Spinal cord (tissue), 10 donors: ENCODE results near the gene MAN1C1. TPM values are rescaled to one million over a fixed set of nuclear protein-coding genes. Genes with fewer than 3 reads are reported as not detected.

Experiments
- DNase-seq, 6 donors: peaks; one replicate each; pipeline versions ENCODE4 v3.0.0 to v3.0.0-alpha.2; 2013 to 2015; ENCODE audit warnings: low spot score in 6 of 6, low read depth in 4 of 6
- H3K27ac ChIP-seq: one replicate; pipeline ENCODE4 v1.5.1; 2013; ENCODE audit warnings: low read depth, low read length, control low read depth
- H3K27me3 ChIP-seq: one replicate; pipeline ENCODE4 v1.6.1; 2013; ENCODE audit warnings: low read length; ENCODE audit not compliant: control insufficient read depth, insufficient read depth
- H3K36me3 ChIP-seq: one replicate; pipeline ENCODE4 v1.6.1; 2013; ENCODE audit warnings: low read length; ENCODE audit not compliant: control insufficient read depth, insufficient read depth
- H3K4me1 ChIP-seq: one replicate; pipeline ENCODE4 v1.6.1; 2013; ENCODE audit warnings: low read length; ENCODE audit not compliant: control insufficient read depth, insufficient read depth
- H3K4me3 ChIP-seq: one replicate; pipeline ENCODE4 v1.5.1; 2013; ENCODE audit warnings: low read depth, low read length, control low read depth
- H3K9me3 ChIP-seq: one replicate; pipeline ENCODE4 v1.6.1; 2013; ENCODE audit warnings: low read length; ENCODE audit not compliant: control insufficient read depth, insufficient read depth
- WGBS: methylation state at CpG from one replicate; pipeline ENCODE4 v1.1.5; 2013; ENCODE audit warnings: missing lambda C conversion rate; ENCODE audit not compliant: insufficient coverage; 5-methylcytosine and 5-hydroxymethylcytosine counted together
- polyA plus RNA-seq, 2 donors: library from polyadenylated mRNA; unstranded; fragments of 120-200 nt; gene quantifications; one replicate each; pipeline ENCODE4 v1.2.1, GENCODE V29; 2013; ENCODE audit not compliant: insufficient read length in 2 of 2
- total RNA-seq, 2 donors: library from RNA; depleted of rRNA in 1 of 2; stranded (reverse); fragments of 120-200 nt in 1 of 2; fragments of >200 nt in 1 of 2; gene quantifications; one replicate each; pipeline versions ENCODE4 v1.2.3 to v1.2.4, GENCODE V29; 2013 to 2014
- donor health status: healthy.

Gene MAN1C1
- total and polyA plus RNA-seq, 4 donors = 18.4 to 59.7 (median 49.4) TPM

DNA sequence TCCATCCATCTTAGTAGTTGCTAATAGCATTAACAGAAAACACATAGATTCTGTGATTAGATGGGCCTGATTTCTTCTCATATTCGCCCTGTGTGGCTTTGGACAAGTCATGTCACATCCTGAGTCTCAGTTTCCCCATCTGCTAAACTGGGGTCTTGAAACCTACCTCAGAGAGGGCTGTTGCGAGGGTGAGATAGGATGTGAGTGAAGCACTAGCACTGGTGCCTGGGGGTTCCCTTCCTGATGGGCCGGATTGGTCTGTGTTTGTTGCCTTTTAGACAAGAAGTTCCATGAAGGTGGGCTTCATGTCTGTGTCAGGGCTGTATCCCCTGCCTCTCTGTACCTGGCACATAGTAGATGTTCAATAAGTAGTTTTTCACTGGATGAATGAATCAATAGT, 3.5 kb upstream of the MAN1C1 start:
- DNase-seq = no peak
- WGBS = 100% methylated on average over 1 of the region's 3 CpGs
- no peak overlapping the region for H3K27ac ChIP-seq

DNA sequence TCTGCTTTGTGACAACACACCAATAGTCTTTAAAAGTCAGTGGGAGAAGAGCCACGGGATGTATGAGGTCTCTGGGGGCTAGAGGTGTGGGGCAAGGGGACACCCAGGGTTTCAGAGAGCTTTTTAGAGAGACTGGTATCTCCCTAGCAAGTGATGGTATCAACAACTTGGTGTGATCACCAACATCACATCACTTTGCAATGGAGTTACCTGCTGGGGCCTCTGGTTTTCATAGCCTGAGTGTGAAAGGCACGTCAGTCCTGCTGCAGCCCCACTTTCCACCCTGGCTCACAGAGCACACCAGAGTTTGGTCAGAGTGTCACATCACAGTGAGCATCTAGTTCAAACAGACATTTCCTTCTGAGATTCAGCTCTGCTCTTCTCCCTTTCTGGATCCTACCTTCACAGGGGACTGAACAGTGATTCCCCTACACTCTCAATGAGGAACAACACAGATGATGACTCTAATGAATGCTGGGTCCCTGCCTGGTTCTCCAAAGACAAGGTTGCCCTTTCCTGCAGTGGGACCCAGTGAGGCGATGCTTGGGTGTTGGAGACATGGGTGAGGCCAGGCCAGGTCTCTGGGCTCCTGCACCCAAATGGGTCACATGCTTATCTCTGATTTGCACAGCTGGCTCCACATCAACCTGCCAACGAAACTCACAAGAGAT, 2.0 kb upstream of the MAN1C1 start:
- no peak overlapping the region for H3K4me3 ChIP-seq
- peaks cover 12% of the 10 kb centered on the region for H3K27me3 ChIP-seq
- no peak for DNase-seq
- H3K36me3 ChIP-seq = no peaks in the 10 kb centered on the region
- no peak overlapping the region for H3K27ac ChIP-seq
- no peaks in the 10 kb centered on the region for H3K9me3 ChIP-seq
- H3K4me1 ChIP-seq = peaks cover 29% of the 10 kb centered on the region
- 87% methylated on average over 3 of the region's 4 CpGs for WGBS

More for the DNA sequence above, 3.5 kb upstream of the MAN1C1 start:
- Histone ChIP-seq H3K9me3 (no peaks in the 10 kb centered on the region), H3K4me3 (no peak overlapping the region), H3K27me3 (peaks cover 12% of the 10 kb centered on the region), H3K36me3 (no peaks in the 10 kb centered on the region), H3K4me1 (peaks cover 18% of the 10 kb centered on the region)

DNA sequence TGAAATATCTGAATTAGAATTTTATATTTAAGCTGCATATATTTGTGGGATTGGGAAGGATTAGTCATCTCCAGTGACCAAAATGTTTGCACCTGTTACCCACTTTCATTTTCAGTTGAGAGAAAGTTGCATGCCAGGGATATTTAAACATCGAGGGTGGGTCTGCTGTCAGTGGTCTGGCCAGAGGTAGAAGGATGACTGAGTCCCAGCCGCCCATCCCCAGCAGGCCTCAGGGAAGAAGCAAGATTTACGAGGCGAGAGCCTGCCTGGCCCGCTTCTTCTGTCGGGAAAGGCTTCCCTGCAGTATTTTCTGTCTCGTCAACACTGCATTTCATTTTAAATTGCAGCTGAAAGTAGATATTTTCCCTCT, 1.4 kb upstream of the MAN1C1 start:
- no peaks in the 10 kb centered on the region for H3K9me3 ChIP-seq
- no peak overlapping the region for H3K4me3 ChIP-seq
- peaks cover 10% of the 10 kb centered on the region for H3K27me3 ChIP-seq
- H3K36me3 ChIP-seq = no peaks in the 10 kb centered on the region
- peaks cover 26% of the 10 kb centered on the region for H3K4me1 ChIP-seq
- WGBS = 40% methylated on average over 6 of the region's 7 CpGs
- DNase-seq = no peak
- H3K27ac ChIP-seq = no peak overlapping the region

DNA sequence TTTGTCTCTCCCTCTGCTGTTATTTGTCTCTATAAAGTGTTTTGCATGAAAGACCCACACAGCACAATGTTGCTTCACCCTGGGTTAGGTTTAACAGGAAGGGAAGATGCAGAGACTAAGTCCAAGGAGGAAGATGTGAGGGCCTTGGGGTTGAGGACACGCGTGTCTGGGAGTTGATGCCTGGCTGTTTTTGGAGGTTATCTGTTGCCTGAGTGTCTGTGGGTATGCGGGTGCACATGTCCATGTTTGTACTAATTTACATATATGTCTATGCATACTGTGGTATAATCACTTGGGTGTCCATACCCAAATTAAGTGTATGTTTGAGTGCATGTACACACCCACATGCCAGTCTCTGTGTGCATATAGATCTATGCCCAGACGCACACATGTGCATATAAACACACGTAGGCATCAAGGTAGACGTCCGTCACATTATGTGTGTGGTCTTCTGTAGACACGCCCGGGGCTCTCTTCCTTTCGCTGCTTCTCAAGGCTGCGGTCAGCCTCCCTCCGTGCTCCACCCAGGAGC, 962 bp upstream of the MAN1C1 start:
- Histone ChIP-seq H3K27me3 (peaks cover 10% of the 10 kb centered on the region), H3K9me3 (no peaks in the 10 kb centered on the region), H3K27ac (peak overlapping the region; percentile 68), H3K36me3 (no peaks in the 10 kb centered on the region), H3K4me3 (peak overlapping the region; percentile 53), H3K4me1 (peaks cover 26% of the 10 kb centered on the region)
- 3% methylated on average over 6 of the region's 12 CpGs for WGBS
- peak in 3 of 6 donors; percentile 32 to 47 (median 41) for DNase-seq

DNA sequence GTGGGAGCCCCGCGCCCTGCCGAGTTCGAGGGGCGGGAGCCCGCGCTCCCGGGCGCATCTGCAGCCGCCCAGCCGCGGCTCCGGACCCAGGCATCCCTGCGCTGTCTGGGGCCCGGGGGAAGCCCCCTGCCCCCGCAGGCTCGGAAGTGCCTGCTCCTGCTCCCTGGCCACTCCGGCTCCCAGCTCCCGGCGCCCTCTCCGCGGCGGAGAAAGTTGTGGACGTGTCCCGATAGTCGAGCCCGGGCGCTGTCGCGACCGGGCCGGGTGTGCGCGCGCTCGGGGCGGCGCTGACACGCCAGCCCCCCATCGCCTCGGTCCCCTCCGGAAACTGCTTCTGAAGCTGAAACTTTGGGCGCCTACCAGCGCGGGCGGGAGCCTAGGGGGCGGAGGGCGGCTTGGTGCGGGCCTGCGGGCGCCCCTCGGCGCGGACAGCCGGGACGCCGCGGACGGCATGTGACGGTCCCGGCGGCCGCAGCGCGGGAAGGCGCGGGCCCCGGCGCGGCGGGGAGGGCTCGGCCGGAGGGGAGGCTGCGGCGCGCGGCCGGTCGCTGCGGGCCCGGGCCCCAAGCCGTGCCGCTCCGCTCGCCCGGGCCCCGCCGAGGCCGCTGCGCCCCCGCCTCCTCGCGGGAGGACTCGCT, 515 bp downstream of the MAN1C1 start:
- H3K27ac ChIP-seq = no peak overlapping the region

DNA sequence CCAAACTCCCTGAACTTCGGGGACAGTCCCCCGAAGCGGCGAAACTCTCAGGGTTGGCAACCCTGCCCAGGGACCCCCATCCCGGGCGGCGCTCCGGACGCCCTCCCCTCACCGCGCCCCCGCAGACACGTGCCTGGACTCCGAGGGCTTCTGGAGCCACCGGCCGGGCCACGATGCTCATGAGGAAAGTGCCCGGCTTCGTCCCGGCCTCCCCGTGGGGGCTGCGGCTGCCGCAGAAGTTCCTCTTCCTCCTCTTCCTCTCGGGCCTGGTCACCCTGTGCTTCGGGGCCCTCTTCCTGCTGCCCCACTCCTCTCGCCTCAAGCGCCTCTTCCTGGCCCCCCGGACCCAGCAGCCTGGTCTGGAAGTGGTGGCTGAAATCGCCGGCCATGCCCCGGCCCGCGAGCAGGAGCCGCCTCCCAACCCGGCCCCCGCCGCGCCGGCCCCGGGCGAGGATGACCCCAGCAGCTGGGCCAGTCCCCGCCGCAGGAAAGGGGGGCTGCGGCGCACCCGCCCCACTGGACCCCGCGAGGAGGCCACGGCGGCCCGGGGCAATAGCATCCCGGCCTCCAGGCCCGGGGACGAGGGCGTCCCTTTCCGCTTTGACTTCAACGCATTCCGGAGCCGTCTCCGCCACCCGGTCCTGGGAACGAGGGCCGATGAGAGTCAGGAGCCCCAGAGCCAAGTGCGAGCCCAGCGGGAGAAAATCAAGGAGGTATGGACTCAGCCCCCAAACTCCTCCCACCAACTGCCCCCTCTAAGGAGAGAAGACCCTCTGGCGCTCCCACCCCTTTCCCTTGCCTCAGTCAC, 1.2 kb downstream of the MAN1C1 start:
- DNase-seq = no peak
- 3% methylated on average over 65 of the region's 66 CpGs for WGBS
- H3K4me1 ChIP-seq = peaks cover 26% of the 10 kb centered on the region
- H3K4me3 ChIP-seq = peak overlapping the region; percentile 54
- peak overlapping the region; percentile 10 for H3K27ac ChIP-seq
- H3K9me3 ChIP-seq = no peaks in the 10 kb centered on the region
- peaks cover 2% of the 10 kb centered on the region for H3K27me3 ChIP-seq
- no peaks in the 10 kb centered on the region for H3K36me3 ChIP-seq

More for the DNA sequence above, 515 bp downstream of the MAN1C1 start:
- WGBS = under 1% methylated on average over 94 of the region's 94 CpGs
- Histone ChIP-seq H3K9me3 (no peaks in the 10 kb centered on the region), H3K4me1 (peaks cover 26% of the 10 kb centered on the region), H3K36me3 (no peaks in the 10 kb centered on the region), H3K4me3 (peak overlapping the region; percentile 54), H3K27me3 (peaks cover 2% of the 10 kb centered on the region)
- no peak for DNase-seq

DNA sequence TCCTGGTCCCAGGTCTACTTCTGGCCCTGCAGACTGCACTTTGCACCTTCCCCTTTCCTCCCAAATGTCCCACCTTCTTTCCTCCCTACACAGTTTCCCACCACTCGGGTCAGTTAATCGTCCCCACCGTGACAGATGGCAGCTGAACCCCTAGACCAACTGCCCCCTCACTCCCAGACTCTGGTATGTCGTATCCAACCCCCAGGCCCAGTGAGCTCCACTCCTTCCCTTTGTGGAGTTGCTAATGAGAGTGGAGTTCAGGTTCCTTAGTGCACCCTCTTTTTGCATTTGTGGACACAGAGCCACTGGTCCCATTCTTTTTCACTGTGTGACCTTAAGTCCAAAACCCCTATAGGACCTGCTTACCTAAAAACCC, 1.8 kb downstream of the MAN1C1 start:
- WGBS = 21% methylated on average over 3 of the region's 4 CpGs
- Histone ChIP-seq H3K36me3 (no peaks in the 10 kb centered on the region), H3K9me3 (no peaks in the 10 kb centered on the region), H3K4me1 (peaks cover 26% of the 10 kb centered on the region), H3K27ac (peak overlapping the region; percentile 10), H3K4me3 (peak overlapping the region; percentile 54), H3K27me3 (peaks cover 2% of the 10 kb centered on the region)
- DNase-seq = no peak

DNA sequence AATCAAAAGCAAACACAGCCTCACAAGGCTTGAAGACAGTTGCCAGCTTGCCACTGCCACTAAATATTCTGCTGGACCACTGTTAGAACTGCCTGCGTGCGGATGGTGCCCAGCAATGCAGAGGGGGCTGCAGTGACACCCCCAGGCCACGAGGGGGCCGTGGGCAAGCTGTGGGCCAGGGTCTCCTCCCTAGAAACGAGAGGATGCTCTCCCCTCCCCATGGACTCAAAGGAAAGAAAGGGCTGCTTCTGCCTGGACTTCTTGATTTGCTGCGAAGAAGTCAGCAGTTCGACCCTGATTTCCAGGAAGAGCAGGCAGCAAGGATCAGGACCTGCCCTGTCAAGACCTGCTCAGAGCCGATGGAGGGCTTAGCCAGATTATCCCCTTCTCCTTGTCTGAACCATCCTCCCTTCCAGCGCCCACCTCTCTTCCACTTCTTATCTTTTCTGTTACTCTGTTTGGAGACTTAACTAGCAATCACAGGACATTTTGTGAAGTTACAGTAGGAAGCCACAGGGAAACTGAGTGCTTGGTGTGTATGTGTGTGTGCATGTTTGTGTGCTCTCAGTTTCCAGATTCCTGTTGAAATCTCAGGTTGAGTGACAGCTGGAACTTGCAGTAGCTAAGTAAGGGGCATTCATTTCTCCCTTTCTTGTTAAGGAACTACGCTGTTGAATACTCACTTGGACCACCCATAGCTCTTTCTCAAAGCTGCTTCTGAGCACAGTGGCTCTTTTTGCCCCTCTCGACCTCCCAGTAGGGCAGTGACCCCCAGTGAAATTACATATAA, 2.7 kb downstream of the MAN1C1 start:
- WGBS = 17% methylated on average over 9 of the region's 11 CpGs
- peaks cover 26% of the 10 kb centered on the region for H3K4me1 ChIP-seq
- H3K27ac ChIP-seq = peak overlapping the region; percentile 10

DNA sequence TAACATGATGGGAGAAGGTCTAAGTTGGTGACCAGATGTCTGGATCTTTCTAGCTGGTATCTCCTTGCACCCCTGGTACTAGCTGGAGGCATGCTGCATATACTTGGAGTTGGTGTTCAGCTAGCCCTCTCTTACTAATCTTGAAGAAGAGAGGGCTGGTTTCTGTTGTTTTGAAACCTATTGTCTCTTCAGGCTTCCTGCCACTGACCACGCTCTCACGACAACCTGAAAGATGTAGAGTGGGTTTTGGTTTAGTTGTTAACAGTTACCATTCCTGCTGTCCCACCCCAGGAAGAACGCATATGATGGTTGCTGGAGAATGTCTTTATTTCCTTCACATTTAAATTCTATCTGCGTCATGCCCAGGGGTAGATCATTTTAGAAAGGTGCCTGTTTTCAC, 3.6 kb downstream of the MAN1C1 start:
- no peak overlapping the region for H3K27ac ChIP-seq
- no peaks in the 10 kb centered on the region for H3K36me3 ChIP-seq
- DNase-seq = no peak
- H3K9me3 ChIP-seq = no peaks in the 10 kb centered on the region
- H3K4me3 ChIP-seq = no peak overlapping the region
- H3K27me3 ChIP-seq = peaks cover 2% of the 10 kb centered on the region
- 83% methylated on average over 1 of the region's 4 CpGs for WGBS
- peaks cover 26% of the 10 kb centered on the region for H3K4me1 ChIP-seq

More for the DNA sequence above, 2.7 kb downstream of the MAN1C1 start:
- peak; percentile 35 to 92 (median 64) for DNase-seq
- H3K27me3 ChIP-seq = peaks cover 2% of the 10 kb centered on the region
- H3K9me3 ChIP-seq = no peaks in the 10 kb centered on the region
- H3K4me3 ChIP-seq = peak overlapping the region; percentile 54
- no peaks in the 10 kb centered on the region for H3K36me3 ChIP-seq
